ENCODE results near the gene CCL17. TPM values are rescaled to one million over a fixed set of nuclear protein-coding genes. Genes with fewer than 3 reads are reported as not detected.

CCL17 gene
- total RNA-seq, 2 experiments from 2014 or later = not detected

DNA sequence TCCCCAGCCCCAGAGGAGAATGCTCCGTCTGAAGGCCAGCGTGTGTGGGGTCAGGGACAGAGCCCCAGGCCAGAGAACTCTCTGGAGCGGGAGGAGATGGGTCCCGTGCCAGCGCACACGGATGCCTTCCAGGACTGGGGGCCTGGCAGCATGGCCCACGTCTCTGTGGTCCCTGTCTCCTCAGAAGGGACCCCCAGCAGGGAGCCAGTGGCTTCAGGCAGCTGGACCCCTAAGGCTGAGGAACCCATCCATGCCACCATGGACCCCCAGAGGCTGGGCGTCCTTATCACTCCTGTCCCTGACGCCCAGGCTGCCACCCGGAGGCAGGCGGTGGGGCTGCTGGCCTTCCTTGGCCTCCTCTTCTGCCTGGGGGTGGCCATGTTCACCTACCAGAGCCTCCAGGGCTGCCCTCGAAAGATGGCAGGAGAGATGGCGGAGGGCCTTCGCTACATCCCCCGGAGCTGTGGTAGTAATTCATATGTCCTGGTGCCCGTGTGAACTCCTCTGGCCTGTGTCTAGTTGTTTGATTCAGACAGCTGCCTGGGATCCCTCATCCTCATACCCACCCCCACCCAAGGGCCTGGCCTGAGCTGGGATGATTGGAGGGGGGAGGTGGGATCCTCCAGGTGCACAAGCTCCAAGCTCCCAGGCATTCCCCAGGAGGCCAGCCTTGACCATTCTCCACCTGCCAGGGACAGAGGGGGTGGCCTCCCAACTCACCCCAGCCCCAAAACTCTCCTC, 21.9 kb upstream of the CCL17 start:
- Mint-ChIP-seq H3K36me3 (ENCODE audit: low read depth) (no peaks in the 10 kb centered on the region), H3K9me3 (no peaks in the 10 kb centered on the region), H3K27me3 (ENCODE audit: low read depth) (no peaks in the 10 kb centered on the region), H3K27ac (no peak overlapping the region), H3K4me3 (no peak overlapping the region), H3K4me1 (ENCODE audit: low read depth) (peaks cover 3% of the 10 kb centered on the region)
- CTCF ChIA-PET = no interaction called here
- intact Hi-C loops (cut with micrococcal nuclease) = no loop called here
- no peak for DNase-seq

DNA sequence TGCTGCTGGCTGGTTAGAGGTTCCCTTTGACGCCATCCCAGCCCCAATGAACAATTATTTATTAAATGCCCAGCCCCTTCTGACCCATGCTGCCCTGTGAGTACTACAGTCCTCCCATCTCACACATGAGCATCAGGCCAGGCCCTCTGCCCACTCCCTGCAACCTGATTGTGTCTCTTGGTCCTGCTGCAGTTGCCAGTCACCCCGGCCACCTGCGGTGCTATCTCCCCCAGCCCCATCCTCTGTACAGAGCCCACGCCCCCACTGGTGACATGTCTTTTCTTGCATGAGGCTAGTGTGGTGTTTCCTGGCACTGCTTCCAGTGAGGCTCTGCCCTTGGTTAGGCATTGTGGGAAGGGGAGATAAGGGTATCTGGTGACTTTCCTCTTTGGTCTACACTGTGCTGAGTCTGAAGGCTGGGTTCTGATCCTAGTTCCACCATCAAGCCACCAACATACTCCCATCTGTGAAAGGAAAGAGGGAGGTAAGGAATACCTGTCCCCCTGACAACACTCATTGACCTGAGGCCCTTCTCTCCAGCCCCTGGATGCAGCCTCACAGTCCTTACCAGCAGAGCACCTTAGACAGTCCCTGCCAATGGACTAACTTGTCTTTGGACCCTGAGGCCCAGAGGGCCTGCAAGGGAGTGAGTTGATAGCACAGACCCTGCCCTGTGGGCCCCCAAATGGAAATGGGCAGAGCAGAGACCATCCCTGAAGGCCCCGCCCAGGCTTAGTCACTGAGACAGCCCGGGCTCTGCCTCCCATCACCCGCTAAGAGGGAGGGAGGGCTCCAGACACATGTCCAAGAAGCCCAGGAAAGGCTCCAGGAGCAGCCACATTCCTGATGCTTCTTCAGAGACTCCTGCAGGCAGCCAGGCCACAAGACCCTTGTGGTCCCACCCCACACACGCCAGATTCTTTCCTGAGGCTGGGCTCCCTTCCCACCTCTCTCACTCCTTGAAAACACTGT, 21.0 kb upstream of the CCL17 start:
- no peaks in the 10 kb centered on the region for H3K9me3 Mint-ChIP-seq
- CTCF ChIA-PET = no interaction called here
- peaks cover 5% of the 10 kb centered on the region for H3K4me1 Mint-ChIP-seq (ENCODE audit: low read depth)
- H3K27ac Mint-ChIP-seq = no peak overlapping the region
- intact Hi-C loops (cut with micrococcal nuclease) = no loop called here
- H3K4me3 Mint-ChIP-seq = no peak overlapping the region
- no peaks in the 10 kb centered on the region for H3K36me3 Mint-ChIP-seq (ENCODE audit: low read depth)
- no peaks in the 10 kb centered on the region for H3K27me3 Mint-ChIP-seq (ENCODE audit: low read depth)
- no peak for DNase-seq

DNA sequence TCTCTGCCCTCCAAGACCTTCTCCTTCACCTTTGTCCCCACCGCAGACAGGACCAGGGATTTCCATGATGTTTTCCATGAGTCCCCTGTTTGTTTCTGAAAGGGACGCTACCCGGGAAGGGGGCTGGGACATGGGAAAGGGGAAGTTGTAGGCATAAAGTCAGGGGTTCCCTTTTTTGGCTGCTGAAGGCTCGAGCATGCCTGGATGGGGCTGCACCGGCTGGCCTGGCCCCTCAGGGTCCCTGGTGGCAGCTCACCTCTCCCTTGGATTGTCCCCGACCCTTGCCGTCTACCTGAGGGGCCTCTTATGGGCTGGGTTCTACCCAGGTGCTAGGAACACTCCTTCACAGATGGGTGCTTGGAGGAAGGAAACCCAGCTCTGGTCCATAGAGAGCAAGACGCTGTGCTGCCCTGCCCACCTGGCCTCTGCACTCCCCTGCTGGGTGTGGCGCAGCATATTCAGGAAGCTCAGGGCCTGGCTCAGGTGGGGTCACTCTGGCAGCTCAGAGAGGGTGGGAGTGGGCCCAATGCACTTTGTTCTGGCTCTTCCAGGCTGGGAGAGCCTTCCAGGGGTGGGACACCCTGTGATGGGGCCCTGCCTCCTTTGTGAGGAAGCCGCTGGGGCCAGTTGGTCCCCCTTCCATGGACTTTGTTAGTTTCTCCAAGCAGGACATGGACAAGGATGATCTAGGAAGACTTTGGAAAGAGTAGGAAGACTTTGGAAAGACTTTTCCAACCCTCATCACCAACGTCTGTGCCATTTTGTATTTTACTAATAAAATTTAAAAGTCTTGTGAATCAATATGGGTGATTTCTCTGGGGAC, 20.1 kb upstream of the CCL17 start:
- no peak for DNase-seq
- H3K4me3 Mint-ChIP-seq = no peak overlapping the region
- H3K27ac Mint-ChIP-seq = no peak overlapping the region
- intact Hi-C loops (cut with micrococcal nuclease) = no loop called here
- H3K36me3 Mint-ChIP-seq (ENCODE audit: low read depth) = no peaks in the 10 kb centered on the region
- CTCF ChIA-PET = no interaction called here
- peaks cover 6% of the 10 kb centered on the region for H3K4me1 Mint-ChIP-seq (ENCODE audit: low read depth)
- H3K27me3 Mint-ChIP-seq (ENCODE audit: low read depth) = no peaks in the 10 kb centered on the region
- no peaks in the 10 kb centered on the region for H3K9me3 Mint-ChIP-seq

DNA sequence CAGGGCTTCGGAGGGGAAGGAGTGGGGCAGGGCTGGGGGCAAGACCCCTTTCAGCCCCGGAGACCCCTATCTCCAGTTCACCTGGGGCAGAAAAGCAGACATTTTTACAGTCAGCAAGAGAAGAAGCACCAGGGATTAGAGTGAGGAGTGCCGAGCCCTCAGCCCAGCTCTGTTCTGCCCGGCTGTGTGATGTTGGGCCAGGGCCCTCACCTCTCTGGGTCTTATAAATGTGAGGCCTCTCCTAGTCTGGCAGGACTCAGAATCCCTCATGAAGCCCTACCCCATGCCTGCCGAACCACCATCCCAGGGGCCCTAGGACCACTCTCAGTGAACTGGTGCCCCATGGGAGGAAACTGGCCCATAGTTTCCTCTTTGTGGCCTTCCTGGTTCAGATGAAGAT, 19.5 kb upstream of the CCL17 start:
- no peak for DNase-seq
- Mint-ChIP-seq H3K4me1 (ENCODE audit: low read depth) (peaks cover 6% of the 10 kb centered on the region), H3K36me3 (ENCODE audit: low read depth) (no peaks in the 10 kb centered on the region), H3K4me3 (no peak overlapping the region), H3K9me3 (no peaks in the 10 kb centered on the region), H3K27me3 (ENCODE audit: low read depth) (no peaks in the 10 kb centered on the region), H3K27ac (no peak overlapping the region)
- intact Hi-C loops (cut with micrococcal nuclease) = no loop called here
- CTCF ChIA-PET = interaction anchor here (1.7 kb wide), 1 partner anchor 13 kb away, joined by 3 read pairs; no protein-coding TSS in a partner anchor

DNA sequence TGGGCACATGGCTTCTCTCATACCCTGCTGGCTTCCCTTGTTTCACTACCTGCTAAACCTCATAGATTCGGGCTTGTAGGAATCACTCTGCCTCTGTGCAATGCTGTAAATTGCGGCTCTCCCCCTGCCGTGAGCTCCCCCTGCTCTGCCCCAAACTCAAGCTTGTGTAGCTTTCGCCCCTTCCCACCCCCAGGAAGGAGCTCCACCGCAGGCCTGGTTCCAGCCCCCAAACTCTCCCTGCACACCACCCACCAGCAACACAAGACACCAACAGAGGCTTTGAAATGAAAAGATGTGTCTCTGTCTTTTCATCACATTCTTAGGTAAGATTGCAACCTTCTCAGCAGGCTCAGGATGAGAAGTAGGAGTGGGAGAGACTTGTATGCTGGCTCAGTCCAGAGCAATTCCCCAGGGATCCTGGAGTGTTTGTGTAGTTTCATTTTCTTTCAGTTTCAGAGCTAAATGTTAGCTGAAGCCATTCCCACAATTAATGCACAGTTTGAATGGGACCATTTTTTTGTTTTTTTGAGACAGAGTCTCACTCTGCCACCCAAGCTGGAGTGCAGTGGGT, 18.1 kb upstream of the CCL17 start:
- H3K9me3 Mint-ChIP-seq = no peaks in the 10 kb centered on the region
- no peak overlapping the region for H3K4me3 Mint-ChIP-seq
- no peaks in the 10 kb centered on the region for H3K27me3 Mint-ChIP-seq (ENCODE audit: low read depth)
- intact Hi-C loops (cut with micrococcal nuclease) = no loop called here
- no peaks in the 10 kb centered on the region for H3K36me3 Mint-ChIP-seq (ENCODE audit: low read depth)
- peaks cover 6% of the 10 kb centered on the region for H3K4me1 Mint-ChIP-seq (ENCODE audit: low read depth)
- CTCF ChIA-PET = interaction anchor here (0.5 to 1.7 kb wide), 2 partner anchors 15 to 110 kb away, joined by 3 read pairs; no protein-coding TSS in a partner anchor
- no peak overlapping the region for H3K27ac Mint-ChIP-seq
- no peak for DNase-seq

DNA sequence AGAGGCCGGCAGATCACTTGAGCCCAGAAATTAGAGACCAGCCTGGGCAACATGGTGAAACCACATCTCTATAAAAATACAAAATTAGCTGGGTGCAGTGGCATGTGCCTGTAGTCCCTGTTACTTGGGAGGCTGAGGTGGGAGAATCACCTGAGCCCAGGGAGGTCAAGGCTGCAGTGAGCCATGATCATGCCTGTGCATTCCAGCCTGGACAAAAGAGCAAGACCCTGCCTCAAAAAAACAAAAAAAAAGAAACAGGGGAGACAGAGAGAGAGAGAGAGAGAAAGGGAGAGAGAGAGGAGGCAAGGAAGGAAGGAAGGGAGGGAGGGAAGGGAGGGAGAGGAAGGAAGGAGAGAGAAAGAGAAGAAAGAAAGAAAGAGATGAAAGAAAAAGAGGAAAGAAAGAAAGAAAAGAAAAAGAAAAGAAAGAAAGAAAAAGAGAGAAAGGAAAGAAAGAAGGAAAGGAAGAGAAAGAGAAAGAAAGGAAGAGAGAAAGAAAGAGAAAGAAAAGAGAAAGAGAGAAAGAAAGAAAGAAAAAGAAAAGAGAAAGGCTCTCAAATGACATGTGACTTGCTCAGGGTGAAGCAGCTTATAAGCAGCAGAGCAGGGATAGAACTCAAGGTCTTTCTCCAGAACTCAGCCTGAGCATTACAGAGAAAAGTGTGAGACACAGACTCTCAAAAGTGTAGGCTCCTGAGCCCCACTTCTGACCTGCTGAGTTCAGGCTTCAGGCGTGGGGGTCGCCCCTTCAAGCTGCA, 16.8 kb upstream of the CCL17 start:
- H3K9me3 Mint-ChIP-seq = no peaks in the 10 kb centered on the region
- H3K36me3 Mint-ChIP-seq (ENCODE audit: low read depth) = no peaks in the 10 kb centered on the region
- H3K4me1 Mint-ChIP-seq (ENCODE audit: low read depth) = peaks cover 6% of the 10 kb centered on the region
- H3K27me3 Mint-ChIP-seq (ENCODE audit: low read depth) = no peaks in the 10 kb centered on the region
- no peak overlapping the region for H3K27ac Mint-ChIP-seq
- CTCF ChIA-PET = no interaction called here
- intact Hi-C loops (cut with micrococcal nuclease) = no loop called here
- no peak for DNase-seq
- H3K4me3 Mint-ChIP-seq = no peak overlapping the region

DNA sequence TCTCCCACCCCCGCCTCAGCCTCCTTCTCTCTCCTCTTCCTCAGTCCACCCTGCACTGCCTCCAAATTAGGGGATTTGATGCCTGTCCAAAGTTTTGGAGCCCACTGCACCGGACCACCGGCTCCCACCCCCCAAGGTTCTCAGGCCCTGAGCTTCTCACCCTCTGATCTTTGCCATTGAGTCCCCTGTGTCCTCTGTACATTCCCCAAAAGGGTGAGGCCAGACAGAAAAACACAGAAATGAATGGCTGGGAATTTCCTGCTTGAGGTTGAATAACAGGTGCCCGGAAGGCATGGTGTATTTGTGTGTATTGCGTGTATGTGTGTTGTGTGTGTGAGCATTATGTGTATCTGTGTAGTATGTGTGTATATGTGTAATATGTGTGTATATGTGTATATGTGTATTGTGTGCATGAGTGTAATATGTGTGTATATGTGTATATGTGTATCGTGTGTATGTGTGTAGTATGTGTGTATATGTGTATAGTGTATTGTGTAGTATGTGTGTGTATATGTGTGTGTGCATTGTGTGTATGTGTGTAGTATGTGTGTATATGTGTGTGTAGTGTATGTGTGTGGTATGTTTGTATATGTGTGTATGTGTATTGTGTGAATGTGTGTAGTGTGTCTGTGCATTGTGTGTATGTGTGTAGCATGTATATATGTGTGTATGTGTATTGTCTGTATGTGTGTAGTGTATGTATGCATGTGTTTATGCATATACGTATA, 16.0 kb upstream of the CCL17 start:
- Mint-ChIP-seq H3K27me3 (ENCODE audit: low read depth) (no peaks in the 10 kb centered on the region), H3K27ac (no peak overlapping the region), H3K4me1 (ENCODE audit: low read depth) (peaks cover 6% of the 10 kb centered on the region), H3K9me3 (no peaks in the 10 kb centered on the region), H3K36me3 (ENCODE audit: low read depth) (no peaks in the 10 kb centered on the region), H3K4me3 (no peak overlapping the region)
- DNase-seq = no peak
- CTCF ChIA-PET = interaction anchor here (0.6 kb wide), 1 partner anchor 129 kb away, joined by 3 read pairs; no protein-coding TSS in a partner anchor
- intact Hi-C loops (cut with micrococcal nuclease) = no loop called here

DNA sequence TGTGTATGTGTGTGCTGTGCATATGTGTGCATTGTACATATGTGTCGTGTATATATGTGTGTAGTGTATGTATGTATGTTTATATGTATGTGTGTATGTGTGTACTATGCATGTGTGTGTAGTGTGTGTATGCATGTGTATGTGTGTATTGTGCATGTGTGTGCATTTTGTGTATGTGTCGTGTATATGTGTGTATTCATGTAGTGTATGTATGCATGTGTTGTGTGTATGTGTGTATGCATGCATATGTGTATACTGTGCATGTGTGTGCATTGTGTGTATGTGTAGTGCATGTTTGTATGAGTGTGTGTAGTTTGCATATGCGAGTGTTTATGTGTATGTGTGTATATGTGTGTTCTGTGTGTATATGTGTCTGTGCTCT, 15.5 kb upstream of the CCL17 start:
- DNase-seq = no peak
- Mint-ChIP-seq H3K4me1 (ENCODE audit: low read depth) (peaks cover 6% of the 10 kb centered on the region), H3K27me3 (ENCODE audit: low read depth) (no peaks in the 10 kb centered on the region), H3K9me3 (no peaks in the 10 kb centered on the region), H3K4me3 (no peak overlapping the region), H3K36me3 (ENCODE audit: low read depth) (no peaks in the 10 kb centered on the region), H3K27ac (no peak overlapping the region)
- CTCF ChIA-PET = no interaction called here
- intact Hi-C loops (cut with micrococcal nuclease) = no loop called here

DNA sequence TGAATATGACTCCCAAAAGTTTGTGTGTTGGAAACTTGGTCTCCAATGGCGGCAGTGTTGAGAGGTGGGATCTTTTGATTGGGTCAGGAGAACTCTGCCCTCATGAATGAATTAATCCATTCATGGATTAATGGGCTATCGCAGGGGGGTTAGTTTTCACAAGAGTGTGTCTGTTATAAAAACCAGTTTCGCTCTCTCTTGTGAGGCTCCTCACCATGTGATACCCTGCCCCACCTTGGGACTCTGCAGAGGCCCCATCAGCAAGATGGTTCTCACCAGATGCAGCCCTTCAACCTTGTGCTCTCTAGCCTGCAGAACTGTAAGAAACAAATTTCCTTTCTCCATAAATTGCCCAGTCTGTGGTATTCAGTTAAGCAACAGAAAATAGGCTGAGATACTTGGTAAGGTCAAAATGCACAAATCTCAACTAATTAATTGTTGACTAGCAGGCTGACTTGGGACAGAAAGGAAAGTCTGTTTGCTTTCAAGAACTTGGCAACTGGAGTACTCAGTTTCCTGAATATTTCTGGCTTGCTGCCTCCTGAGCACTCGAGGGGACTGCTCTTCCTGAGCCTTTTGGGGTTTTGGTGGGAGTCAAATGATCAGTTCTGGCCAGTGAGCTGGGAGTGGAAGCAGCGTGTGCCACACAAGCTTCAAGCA, 13.8 kb upstream of the CCL17 start:
- DNase-seq = no peak
- Mint-ChIP-seq H3K4me1 (ENCODE audit: low read depth) (peaks cover 6% of the 10 kb centered on the region), H3K27ac (no peak overlapping the region), H3K27me3 (ENCODE audit: low read depth) (no peaks in the 10 kb centered on the region), H3K4me3 (no peak overlapping the region), H3K9me3 (no peaks in the 10 kb centered on the region), H3K36me3 (ENCODE audit: low read depth) (no peaks in the 10 kb centered on the region)
- intact Hi-C loops (cut with micrococcal nuclease) = no loop called here
- CTCF ChIA-PET = interaction anchor here (0.9 to 2.5 kb wide), 2 partner anchors 26 to 28 kb away, joined by 4 to 7 read pairs; no protein-coding TSS in a partner anchor

DNA sequence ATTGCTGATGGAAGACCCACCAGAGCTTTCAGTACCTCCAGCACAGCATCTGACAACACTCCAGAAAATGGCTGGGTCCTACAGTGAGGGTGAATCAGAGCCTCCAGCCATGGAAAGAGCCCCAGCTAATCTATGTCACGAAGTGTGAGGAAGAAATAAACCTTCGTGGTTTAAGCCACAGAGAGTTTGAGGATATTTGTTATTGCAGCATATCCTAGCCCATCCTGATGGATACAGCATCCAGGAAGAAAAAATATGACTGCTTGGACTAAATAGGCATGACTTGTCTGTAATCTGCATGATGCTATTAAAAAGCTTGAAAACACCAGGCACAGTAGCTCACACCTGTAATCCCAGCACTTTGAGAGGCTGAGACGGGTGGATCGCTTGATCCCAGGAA, 13.3 kb upstream of the CCL17 start:
- Mint-ChIP-seq H3K27me3 (ENCODE audit: low read depth) (no peaks in the 10 kb centered on the region), H3K27ac (no peak overlapping the region), H3K4me1 (ENCODE audit: low read depth) (peaks cover 6% of the 10 kb centered on the region), H3K9me3 (no peaks in the 10 kb centered on the region), H3K36me3 (ENCODE audit: low read depth) (no peaks in the 10 kb centered on the region), H3K4me3 (no peak overlapping the region)
- no peak for DNase-seq
- CTCF ChIA-PET = interaction anchor here (0.9 to 2.5 kb wide), 2 partner anchors 25 to 27 kb away, joined by 4 to 7 read pairs; no protein-coding TSS in a partner anchor
- intact Hi-C loops (cut with micrococcal nuclease) = no loop called here
